IMR-90 (cell line): Measurements from ENCODE around the gene EML1. TPM values are rescaled to one million over a fixed set of nuclear protein-coding genes. Genes with fewer than 3 reads are reported as not detected.

Experiments used
- ATAC-seq: fragments of 200-7000 bp; cut with Tn5 transposase; 2 replicates; pipeline ENCODE4 v1.9.1; 2020; ENCODE audit warnings: low read depth, mild to moderate bottlenecking, moderate library complexity
- BruUV-seq: library from RNA; stranded (reverse); fragments of 400-500 nt; replicated peaks from 2 replicates; lab custom pipeline; 2021; lab: Mats Ljungman, UMichigan
- CTCF ChIA-PET: fragments of 300-600 bp; formaldehyde crosslinking; extraction: SDS; loops from one replicate; lab custom pipeline; 2021; ENCODE audit warnings: antibody characterized with exemption; lab: Yijun Ruan, JAX
- POLR2A ChIA-PET: fragments of 300-600 bp; sonication (Branson Sonifier 250); formaldehyde crosslinking; loops from one replicate; lab custom pipeline; 2022; ENCODE audit warnings: antibody characterized with exemption; ENCODE audit not compliant: unreplicated experiment; lab: Charles Lee
- DNase-seq: peaks from one replicate; pipeline ENCODE4 v3.0.0; 2013
- H2AFZ ChIP-seq: replicated peaks from 2 replicates; pipeline ENCODE3; 2013; ENCODE audit warnings: low read length, mild to moderate bottlenecking; ENCODE audit not compliant: poor library complexity
- H2AK5ac ChIP-seq: 2 replicates; pipeline ENCODE4 v1.6.1; 2013; ENCODE audit warnings: low read depth, low read length, inconsistent platforms
- H2AK9ac ChIP-seq: replicated peaks from 2 replicates; pipeline ENCODE3; 2013; ENCODE audit warnings: mild to moderate bottlenecking, low read depth, low read length, moderate library complexity; ENCODE audit not compliant: poor library complexity
- H2BK120ac ChIP-seq: 2 replicates; pipeline ENCODE4 v1.6.1; 2013; ENCODE audit warnings: low read depth, low read length, inconsistent platforms
- H2BK15ac ChIP-seq: 3 replicates; pipeline ENCODE4 v1.6.1; 2013; ENCODE audit warnings: low read depth, low read length, inconsistent platforms
- H2BK20ac ChIP-seq: 2 replicates; pipeline ENCODE4 v1.6.1; 2013; ENCODE audit warnings: low read depth, mild to moderate bottlenecking, inconsistent platforms, low read length, moderate library complexity
- H2BK5ac ChIP-seq: 2 replicates; pipeline ENCODE4 v1.6.1; 2013; ENCODE audit warnings: mild to moderate bottlenecking, low read depth, low read length, inconsistent platforms; ENCODE audit not compliant: poor library complexity, severe bottlenecking
- H3K14ac ChIP-seq: replicated peaks from 2 replicates; pipeline ENCODE4 v1.6.1; 2013; ENCODE audit warnings: low read depth, low read length, inconsistent platforms
- H3K18ac ChIP-seq: 2 replicates; pipeline ENCODE4 v1.6.1; 2013; ENCODE audit warnings: low read depth, low read length, control low read depth
- H3K23ac ChIP-seq: 2 replicates; pipeline ENCODE4 v1.6.1; 2013; ENCODE audit warnings: low read depth, low read length, inconsistent platforms
- H3K27ac ChIP-seq: 2 replicates; pipeline ENCODE4 v1.5.1; 2013; ENCODE audit warnings: mild to moderate bottlenecking, control low read depth, low read length; ENCODE audit not compliant: insufficient read depth
- H3K27me3 ChIP-seq: 2 replicates; pipeline ENCODE4 v1.6.1; 2013; ENCODE audit warnings: low read length; ENCODE audit not compliant: control insufficient read depth, insufficient read depth
- H3K36me3 ChIP-seq: 2 replicates; pipeline ENCODE4 v1.6.1; 2013; ENCODE audit warnings: low read length, mixed read lengths; ENCODE audit not compliant: control insufficient read depth, insufficient read depth
- H3K4ac ChIP-seq: 2 replicates; pipeline ENCODE4 v1.6.1; 2013; ENCODE audit warnings: low read depth, low read length, inconsistent platforms
- H3K4me1 ChIP-seq: 2 replicates; pipeline ENCODE4 v1.6.1; 2013; ENCODE audit warnings: low read length, mixed read lengths; ENCODE audit not compliant: control insufficient read depth, insufficient read depth
- H3K4me2 ChIP-seq: 2 replicates; pipeline ENCODE4 v1.6.1; 2013; ENCODE audit warnings: low read depth, mild to moderate bottlenecking, control low read depth, low read length, moderate library complexity
- H3K4me3 ChIP-seq: 2 replicates; pipeline ENCODE4 v1.5.1; 2013; ENCODE audit warnings: low read depth, mild to moderate bottlenecking, control low read depth, low read length, moderate library complexity; ENCODE audit not compliant: insufficient read depth
- H3K56ac ChIP-seq: 2 replicates; pipeline ENCODE4 v1.6.1; 2013; ENCODE audit warnings: low read length, inconsistent platforms; ENCODE audit not compliant: insufficient read depth; ENCODE audit errors: extremely low read depth
- H3K79me1 ChIP-seq, 2 experiments: 2 replicates each; pipeline ENCODE4 v1.6.1; 2013; ENCODE audit warnings: low read length in 2 of 2, inconsistent platforms in 1 of 2, low read depth in 1 of 2
- H3K9ac ChIP-seq: 2 replicates; pipeline ENCODE4 v1.6.1; 2013; ENCODE audit warnings: low read depth, low read length, control low read depth
- H3K9me1 ChIP-seq: 2 replicates; pipeline ENCODE4 v1.6.1; 2013; ENCODE audit warnings: low read length, inconsistent platforms; ENCODE audit not compliant: insufficient read depth
- H3K9me3 ChIP-seq: 2 replicates; pipeline ENCODE4 v1.6.1; 2013; ENCODE audit warnings: low read length; ENCODE audit not compliant: control insufficient read depth, insufficient read depth
- H4K20me1 ChIP-seq: 2 replicates; pipeline ENCODE4 v1.6.1; 2013; ENCODE audit warnings: low read length, inconsistent platforms; ENCODE audit not compliant: insufficient read depth
- H4K5ac ChIP-seq: 2 replicates; pipeline ENCODE4 v1.6.1; 2013; ENCODE audit warnings: mild to moderate bottlenecking, low read depth, low read length, control low read depth
- H4K8ac ChIP-seq, 2 experiments: 2 replicates each; pipeline ENCODE4 v1.6.1; 2013; ENCODE audit warnings: low read depth in 2 of 2, low read length in 2 of 2, control low read depth in 1 of 2, inconsistent platforms in 1 of 2
- H4K91ac ChIP-seq: 2 replicates; pipeline ENCODE4 v1.6.1; 2013; ENCODE audit warnings: low read depth, low read length, inconsistent platforms; ENCODE audit not compliant: insufficient read depth
- MXI1 ChIP-seq: IDR thresholded peaks from 2 replicates; pipeline ENCODE4 v1.6.1; 2012; ENCODE audit warnings: low read depth, mild to moderate bottlenecking, low read length, moderate library complexity, borderline replicate concordance
- RFX5 ChIP-seq: IDR thresholded peaks from 2 replicates; pipeline ENCODE4 v1.8.0; 2012; ENCODE audit warnings: low read depth, mild to moderate bottlenecking, low read length, moderate library complexity
- WGBS, 2 experiments: methylation state at CpG; one replicate each; pipeline versions ENCODE4 v1.1.5 to v1.1.7; 2013; ENCODE audit warnings: missing lambda C conversion rate in 2 of 2; ENCODE audit not compliant: insufficient read length in 1 of 2; ENCODE audit errors: extremely low coverage in 2 of 2; 5-methylcytosine and 5-hydroxymethylcytosine counted together
- dilution Hi-C: fragments of 300-500 bp; cut with HindIII; formaldehyde crosslinking; loops from one replicate; pipeline ENCODE4 v1.14.3; 2018; ENCODE audit warnings: low sequenced_read_pairs; ENCODE audit not compliant: unreplicated experiment
- in situ Hi-C: fragments of 300-500 bp; cut with MboI; formaldehyde crosslinking; loops from 3 replicates; pipeline ENCODE4 v1.14.3; 2019; ENCODE audit warnings: low sequenced_read_pairs, inconsistent platforms, mixed read lengths
- intact Hi-C: fragments of 100-400 bp; cut with micrococcal nuclease; formaldehyde crosslinking; loops from 2 replicates; pipeline ENCODE4 v1.10.0; 2022
- polyA plus RNA-seq, 3 experiments: library from polyadenylated mRNA; depleted of rRNA; stranded (reverse); fragments of >200 nt; gene quantifications; 2 replicates each; pipeline ENCODE4 v1.2.3, GENCODE V29; 2012; ENCODE audit warnings: low replicate concordance in 1 of 3
- total RNA-seq: library from RNA; depleted of rRNA; stranded (reverse); fragments of >200 nt; gene quantifications from 2 replicates; pipeline ENCODE4 v1.2.3, GENCODE V29; 2012

EML1 gene
- total and polyA plus RNA-seq, 2 of the 4 experiments (the other 2 are of a cell fraction), result 14.0 to 42.3 TPM

DNA sequence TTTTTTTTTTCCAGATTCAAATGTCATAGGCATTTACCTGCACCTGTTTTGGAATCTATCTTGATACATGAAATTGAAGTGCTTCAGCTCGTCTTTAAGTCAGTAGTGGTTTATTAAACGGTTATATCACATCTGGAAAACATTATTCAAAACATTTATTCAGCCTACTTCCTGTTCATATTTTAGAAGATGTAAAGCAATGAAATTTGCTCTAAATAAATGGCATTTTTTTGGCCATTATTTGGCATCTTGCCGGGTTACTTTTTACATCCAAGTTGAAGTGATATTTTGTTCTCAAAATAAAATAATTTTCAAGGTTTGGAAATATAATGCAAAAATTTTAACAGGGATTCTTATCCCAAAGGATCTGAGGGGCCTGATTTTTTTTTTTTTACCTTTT lies 103.1 kb downstream of the EML1 start:
- no peak for ATAC-seq

More for the DNA sequence above, 103.1 kb downstream of the EML1 start:
- H2AFZ ChIP-seq, result no peak overlapping the region
- no peak for TF ChIP-seq MXI1
- TF ChIP-seq RFX5, result no peak
- no peak overlapping the region for H3K9ac ChIP-seq
- H3K79me1 ChIP-seq, result no peaks in the 10 kb centered on the region
- no peak overlapping the region for H3K56ac ChIP-seq
- no peaks in the 10 kb centered on the region for H3K27me3 ChIP-seq
- H3K14ac ChIP-seq, result no peak overlapping the region
- H3K27ac ChIP-seq, result no peak overlapping the region
- H3K36me3 ChIP-seq, result peaks cover 12% of the 10 kb centered on the region
- DNase-seq, result no peak
- no peak overlapping the region for H3K4ac ChIP-seq
- H2BK5ac ChIP-seq, result no peak overlapping the region
- no peaks in the 10 kb centered on the region for H4K20me1 ChIP-seq
- peaks cover 5% of the 10 kb centered on the region; the same call in 1 of the 2 replicates for H3K9me1 ChIP-seq
- in situ Hi-C loops (no loop called here), dilution Hi-C loops (no loop called here), intact Hi-C loops (no loop called here)
- H4K5ac ChIP-seq, result no peak overlapping the region
- no peak overlapping the region for H3K18ac ChIP-seq
- H2BK15ac ChIP-seq, result no peak overlapping the region
- H3K9me3 ChIP-seq, result no peaks in the 10 kb centered on the region
- no peak overlapping the region for H3K4me3 ChIP-seq
- H3K23ac ChIP-seq, result no peak overlapping the region
- no peaks in the 10 kb centered on the region for H3K4me1 ChIP-seq
- BruUV-seq, result no TSS peak
- ChIA-PET POLR2A (interaction anchor here (0.6 kb wide), 1 partner anchor 415 kb away, joined by 4 read pairs; the partner anchor contains the start of gene SETD3), CTCF (interaction anchor here (0.6 kb wide), 2 partner anchors 195 to 301 kb away, joined by 3 to 7 read pairs; no protein-coding TSS in a partner anchor)
- no peak overlapping the region for H4K91ac ChIP-seq
- H2BK20ac ChIP-seq, result no peak overlapping the region
- H2BK120ac ChIP-seq, result no peak overlapping the region
- no CpG with 5 or more reads among the region's 3 CpGs for WGBS, 2 experiments
- no peak overlapping the region for H4K8ac ChIP-seq
- H3K4me2 ChIP-seq, result no peak overlapping the region
- no peak overlapping the region for H2AK5ac ChIP-seq
- no peak overlapping the region for H2AK9ac ChIP-seq
